OCI-LY3 (cell line): ENCODE data around the gene ISLR2.
A peak's percentile ranks its signal among the peaks of the same experiment; 100 is the strongest.

Source experiments
- H2AFZ ChIP-seq: fragments of 200-600, 300-600 bp; shearing (Covaris generic); 2 replicates; pipeline ENCODE4 v1.6.0; 2014; ENCODE audit warnings: antibody characterized with exemption, low read depth, low read length
- H3K27ac ChIP-seq: fragments of 200-600, 300-600 bp; sonication (generic); 2 replicates; pipeline ENCODE4 v1.5.1; 2014; ENCODE audit warnings: mild to moderate bottlenecking, low read length, moderate library complexity, mixed read lengths
- H3K27me3 ChIP-seq: fragments of 200-600, 300-600 bp; sonication (generic); 2 replicates; pipeline ENCODE4 v1.6.1; 2014; ENCODE audit warnings: low read depth, low read length, mixed read lengths
- H3K36me3 ChIP-seq: fragments of 200-600, 300-600 bp; sonication (generic); replicated peaks from 2 replicates; pipeline ENCODE3; 2014; ENCODE audit warnings: low read depth, low read length, mixed read lengths
- H3K4me1 ChIP-seq: fragments of 300-600, 200-600 bp; sonication (generic); 2 replicates; pipeline ENCODE4 v1.6.1; 2014; ENCODE audit warnings: low read length, mixed read lengths
- H3K4me2 ChIP-seq: fragments of 200-600, 300-600 bp; sonication (generic); 2 replicates; pipeline ENCODE4 v1.6.1; 2014; ENCODE audit warnings: low read length, mixed read lengths
- H3K4me3 ChIP-seq: fragments of 300-600, 200-600 bp; sonication (generic); 2 replicates; pipeline ENCODE4 v1.5.1; 2014; ENCODE audit warnings: antibody characterized with exemption, mild to moderate bottlenecking, low read length, moderate library complexity
- H3K79me2 ChIP-seq: fragments of 300-600, 200-600 bp; shearing (Covaris generic); 2 replicates; pipeline ENCODE4 v1.6.1; 2014; ENCODE audit warnings: mild to moderate bottlenecking, low read length, mixed read lengths
- H3K9ac ChIP-seq: fragments of 300-600, 200-600 bp; shearing (Covaris generic); 2 replicates; pipeline ENCODE4 v1.6.0; 2014; ENCODE audit warnings: mild to moderate bottlenecking, low read length, moderate library complexity
- H3K9me3 ChIP-seq: fragments of 200-600, 300-600 bp; shearing (Covaris generic); 2 replicates; pipeline ENCODE4 v1.6.1; 2014; ENCODE audit warnings: low read length, mixed read lengths; ENCODE audit not compliant: insufficient read depth
- H4K20me1 ChIP-seq: fragments of 200-600, 300-600 bp; sonication (generic); 2 replicates; pipeline ENCODE4 v1.6.1; 2016; ENCODE audit warnings: low read length, mixed read lengths; ENCODE audit not compliant: insufficient read depth
- CTCF ChIP-seq: fragments of 200-600, 300-600 bp; sonication (generic); IDR thresholded peaks from 2 replicates; pipeline ENCODE4 v1.5.1; 2014; ENCODE audit warnings: antibody characterized with exemption, low read length, low read depth
- EZH2phosphoT487 ChIP-seq: fragments of 200-600 bp; shearing (Covaris generic); IDR thresholded peaks from 2 replicates; pipeline ENCODE4 v1.6.1; 2018; ENCODE audit warnings: antibody characterized with exemption, mixed run types, low read depth

Gene ISLR2

GRCh38 chr15:74132681-74133651 is 2.6 kb downstream of the ISLR2 start:
- Histone ChIP-seq H3K79me2 (no peaks in the 10 kb centered on the region), H3K4me3 (no peak overlapping the region), H3K4me1 (no peaks in the 10 kb centered on the region), H3K4me2 (no peak overlapping the region), H3K27me3 (no peaks in the 10 kb centered on the region), H3K9me3 (no peaks in the 10 kb centered on the region), H3K36me3 (no peaks in the 10 kb centered on the region), H3K27ac (no peak overlapping the region), H2AFZ (no peak overlapping the region), H4K20me1 (no peaks in the 10 kb centered on the region), H3K9ac (no peak overlapping the region)
- TF ChIP-seq EZH2phosphoT487 = no peak
- TF ChIP-seq CTCF = no peak

DNA sequence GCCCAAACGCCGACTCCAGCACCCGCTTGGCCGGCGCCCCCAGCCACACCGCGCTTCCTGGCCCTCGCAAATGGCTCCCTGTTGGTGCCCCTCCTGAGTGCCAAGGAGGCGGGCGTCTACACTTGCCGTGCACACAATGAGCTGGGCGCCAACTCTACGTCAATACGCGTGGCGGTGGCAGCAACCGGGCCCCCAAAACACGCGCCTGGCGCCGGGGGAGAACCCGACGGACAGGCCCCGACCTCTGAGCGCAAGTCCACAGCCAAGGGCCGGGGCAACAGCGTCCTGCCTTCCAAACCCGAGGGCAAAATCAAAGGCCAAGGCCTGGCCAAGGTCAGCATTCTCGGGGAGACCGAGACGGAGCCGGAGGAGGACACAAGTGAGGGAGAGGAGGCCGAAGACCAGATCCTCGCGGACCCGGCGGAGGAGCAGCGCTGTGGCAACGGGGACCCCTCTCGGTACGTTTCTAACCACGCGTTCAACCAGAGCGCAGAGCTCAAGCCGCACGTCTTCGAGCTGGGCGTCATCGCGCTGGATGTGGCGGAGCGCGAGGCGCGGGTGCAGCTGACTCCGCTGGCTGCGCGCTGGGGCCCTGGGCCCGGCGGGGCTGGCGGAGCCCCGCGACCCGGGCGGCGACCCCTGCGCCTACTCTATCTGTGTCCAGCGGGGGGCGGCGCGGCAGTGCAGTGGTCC is 3.5 kb downstream of the ISLR2 start:
- H3K9ac ChIP-seq = no peak overlapping the region
- no peaks in the 10 kb centered on the region for H3K36me3 ChIP-seq
- H4K20me1 ChIP-seq = no peaks in the 10 kb centered on the region
- H2AFZ ChIP-seq = no peak overlapping the region
- no peak overlapping the region for H3K27ac ChIP-seq
- H3K4me1 ChIP-seq = no peaks in the 10 kb centered on the region
- no peaks in the 10 kb centered on the region for H3K27me3 ChIP-seq
- TF ChIP-seq CTCF (no peak), EZH2phosphoT487 (no peak)
- H3K79me2 ChIP-seq = no peaks in the 10 kb centered on the region
- no peak overlapping the region for H3K4me2 ChIP-seq
- no peak overlapping the region for H3K4me3 ChIP-seq
- no peaks in the 10 kb centered on the region for H3K9me3 ChIP-seq

- Histone ChIP-seq H3K4me1 (no peaks in the 10 kb centered on the region), H3K4me3 (no peak overlapping the region), H3K9ac (no peak overlapping the region), H3K4me2 (no peak overlapping the region), H3K27ac (no peak overlapping the region), H3K9me3 (no peaks in the 10 kb centered on the region), H3K36me3 (no peaks in the 10 kb centered on the region), H2AFZ (no peak overlapping the region), H4K20me1 (no peaks in the 10 kb centered on the region), H3K27me3 (no peaks in the 10 kb centered on the region), H3K79me2 (no peaks in the 10 kb centered on the region)
- peak; percentile 16; the same call in 1 of the 2 replicates for TF ChIP-seq CTCF
- no peak for TF ChIP-seq EZH2phosphoT487
Observed at GRCh38 chr15:74134387-74135027, 4.1 kb downstream of the ISLR2 start.
